B cell (primary cell): ENCODE measurements around the gene CFAP74. TPM values are rescaled to one million over a fixed set of nuclear protein-coding genes. Genes with fewer than 3 reads are reported as not detected.

Experiments
- ATAC-seq: fragments of 200-7000 bp; cut with Tn5 transposase; one replicate; pipeline ENCODE4 v1.10.0; 2021; ENCODE audit warnings: low read depth, mild to moderate bottlenecking, moderate number of reproducible peaks, moderate library complexity
- CTCF ChIA-PET: fragments of 350-600 bp; sonication (Branson Sonifier 250); formaldehyde crosslinking; loops from one replicate; lab custom pipeline; 2021; ENCODE audit warnings: antibody characterized with exemption, inconsistent platforms; lab: Charles Lee
- POLR2A ChIA-PET: fragments of 350-600 bp; sonication (Branson Sonifier 250); formaldehyde crosslinking; loops from one replicate; lab custom pipeline; 2021; ENCODE audit warnings: antibody characterized with exemption; lab: Charles Lee
- DNase-seq: peaks from one replicate; pipeline ENCODE4 v3.0.0; 2013
- H2AFZ ChIP-seq: 2 replicates; pipeline ENCODE4 v1.6.1; 2012; ENCODE audit warnings: mild to moderate bottlenecking, low read depth, low read length; ENCODE audit not compliant: insufficient read depth, poor library complexity, severe bottlenecking
- H3K27ac ChIP-seq, 2 donors: 1 replicate in 1 of 2; 2 replicates in 1 of 2; pipeline ENCODE4 v1.5.1; 2012 to 2013; ENCODE audit warnings: low read length in 2 of 2, mild to moderate bottlenecking in 2 of 2, moderate library complexity in 1 of 2
- H3K27me3 ChIP-seq, 4 experiments: fragments of 200-600 bp in 1 of 4; sonication (generic) in 1 of 4; replicated peaks in 1 of 4; 1 replicate in 2 of 4; 2 replicates in 2 of 4; pipeline versions ENCODE4 v1.6.1 to v1.7.0; 2013 to 2016; ENCODE audit warnings: low read length in 3 of 4, mild to moderate bottlenecking in 2 of 4, mixed read lengths in 1 of 4, moderate library complexity in 1 of 4; ENCODE audit not compliant: insufficient read depth in 4 of 4, control insufficient read depth in 3 of 4; ENCODE audit errors: control extremely low read depth in 1 of 4
- H3K36me3 ChIP-seq, 2 experiments: replicated peaks in 1 of 2; 1 replicate in 1 of 2; 2 replicates in 1 of 2; pipeline versions ENCODE4 v1.6.1 to v1.7.1; 2013; ENCODE audit warnings: low read length in 1 of 2; ENCODE audit not compliant: insufficient read depth in 2 of 2, control insufficient read depth in 1 of 2; ENCODE audit errors: control extremely low read depth in 1 of 2, extremely low read depth in 1 of 2
- H3K4me1 ChIP-seq, 2 donors: fragments of 200-600 bp in 1 of 2; sonication (generic) in 1 of 2; 1 replicate in 1 of 2; 2 replicates in 1 of 2; pipeline versions ENCODE4 v1.5.1 to v1.6.1; 2013 to 2017; ENCODE audit warnings: low read length in 2 of 2; ENCODE audit not compliant: control insufficient read depth in 2 of 2, insufficient read depth in 2 of 2
- H3K4me2 ChIP-seq: replicated peaks from 2 replicates; pipeline ENCODE3; 2012; ENCODE audit warnings: mild to moderate bottlenecking, low read depth, low read length; ENCODE audit not compliant: poor library complexity, severe bottlenecking
- H3K4me3 ChIP-seq, 5 experiments: fragments of 200-600 bp in 1 of 5; sonication (generic) in 1 of 5; 1 replicate in 3 of 5; 2 replicates in 2 of 5; pipeline versions ENCODE4 v1.5.1 to v1.7.0; 2011 to 2016; ENCODE audit warnings: low read length in 4 of 5, mild to moderate bottlenecking in 4 of 5, low read depth in 2 of 5, control low read depth in 1 of 5, moderate library complexity in 1 of 5; ENCODE audit not compliant: insufficient read depth in 1 of 5; ENCODE audit errors: control extremely low read depth in 1 of 5, extremely low read depth in 1 of 5
- H3K79me2 ChIP-seq: fragments of 200-600 bp; sonication (generic); one replicate; pipeline ENCODE4 v1.6.0; 2016; ENCODE audit warnings: low read length; ENCODE audit not compliant: control insufficient read depth, insufficient read depth
- H3K9ac ChIP-seq: fragments of 200-600 bp; sonication (generic); 2 replicates; pipeline ENCODE4 v1.6.1; 2017; ENCODE audit warnings: mild to moderate bottlenecking, low read length, moderate library complexity
- H3K9me3 ChIP-seq, 3 donors: one replicate each; pipeline versions ENCODE4 v1.6.1 to v1.7.1; 2013; ENCODE audit warnings: low read length in 2 of 3; ENCODE audit not compliant: control insufficient read depth in 2 of 3, insufficient read depth in 1 of 3; ENCODE audit errors: control extremely low read depth in 1 of 3
- H4K20me1 ChIP-seq: 2 replicates; pipeline ENCODE4 v1.6.0; 2012; ENCODE audit warnings: mild to moderate bottlenecking, low read length; ENCODE audit not compliant: insufficient read depth, control insufficient read depth, poor library complexity, severe bottlenecking
- H3K27ac Mint-ChIP-seq: one replicate; pipeline ENCODE4 v1.8.0; 2021; ENCODE audit warnings: mixed read lengths
- H3K27me3 Mint-ChIP-seq: one replicate; pipeline ENCODE4 v1.8.0; 2021; ENCODE audit warnings: mixed read lengths
- H3K4me1 Mint-ChIP-seq: one replicate; pipeline ENCODE4 v1.8.0; 2021; ENCODE audit warnings: mixed read lengths
- H3K4me3 Mint-ChIP-seq: one replicate; pipeline ENCODE4 v1.8.0; 2021; ENCODE audit warnings: mixed read lengths
- H3K9me3 Mint-ChIP-seq: one replicate; pipeline ENCODE4 v1.8.0; 2022; ENCODE audit warnings: mixed read lengths; ENCODE audit not compliant: insufficient read depth
- CTCF ChIP-seq: fragments of 200-600 bp; IDR thresholded peaks from one replicate; pipeline ENCODE4 v1.8.0; 2022; ENCODE audit warnings: antibody characterized with exemption, mild to moderate bottlenecking
- EZH2 ChIP-seq: IDR thresholded peaks from 2 replicates; pipeline ENCODE4 v1.6.1; 2012; ENCODE audit warnings: borderline replicate concordance, low read depth, mild to moderate bottlenecking, moderate library complexity, low read length; ENCODE audit not compliant: insufficient read depth, poor library complexity, severe bottlenecking
- WGBS: methylation state at CpG from one replicate; pipeline ENCODE4 v1.1.5; 2013; ENCODE audit warnings: missing lambda C conversion rate; ENCODE audit not compliant: insufficient coverage; 5-methylcytosine and 5-hydroxymethylcytosine counted together
- intact Hi-C: fragments of 100-400 bp; cut with micrococcal nuclease; formaldehyde crosslinking; loops from one replicate; pipeline ENCODE4 v1.10.0; 2022
- polyA plus RNA-seq: library from polyadenylated mRNA; depleted of rRNA; stranded (reverse); fragments of >200 nt; gene quantifications from 2 replicates; pipeline ENCODE4 v1.2.3, GENCODE V29; 2012
- total RNA-seq, 2 donors: library from RNA; stranded (reverse); fragments of 120-200 nt in 1 of 2; gene quantifications; 1 replicate in 1 of 2; 2 replicates in 1 of 2; pipeline versions ENCODE4 v1.2.3 to v1.2.4, GENCODE V29; 2013 to 2022

The CFAP74 gene
- total and polyA plus RNA-seq, 2 donors (not counting 1 experiment from before 2014, with no cell fraction given) = not detected

- peaks cover 17 to 27% of the 10 kb centered on the region in 2 donors for H3K4me1 ChIP-seq
- Mint-ChIP-seq H3K9me3 (no peaks in the 10 kb centered on the region), H3K4me1 (peaks cover 17% of the 10 kb centered on the region), H3K27ac (no peak overlapping the region), H3K27me3 (peaks cover 4% of the 10 kb centered on the region), H3K4me3 (peak overlapping the region; percentile 53)
- no peak overlapping the region for H3K27ac ChIP-seq
- no peak overlapping the region for H3K9ac ChIP-seq
- CTCF ChIA-PET = no interaction called here
- no peak overlapping the region for H3K4me3 ChIP-seq
- peaks cover 0 to 2% (median 0%) of the 10 kb centered on the region in 4 experiments for H3K27me3 ChIP-seq
- peaks cover 19% of the 10 kb centered on the region for H3K79me2 ChIP-seq
- no peaks in the 10 kb centered on the region for H3K36me3 ChIP-seq
- H3K9me3 ChIP-seq = peaks cover 0 to 10% (median 0%) of the 10 kb centered on the region in 3 donors
- WGBS = 94% methylated on average over 11 of the region's 13 CpGs
- no peaks in the 10 kb centered on the region for H4K20me1 ChIP-seq
- TF ChIP-seq CTCF (no peak), EZH2 (no peak)
- H3K4me2 ChIP-seq = no peak overlapping the region
- ATAC-seq (no peak), DNase-seq (peak; percentile 26)
- POLR2A ChIA-PET = interaction anchor here (0.6 kb wide), 2 partner anchors 12 to 541 kb away, joined by 4 to 7 read pairs; no protein-coding TSS in a partner anchor
- intact Hi-C loops = no loop called here
- no peak overlapping the region for H2AFZ ChIP-seq
These were observed 92.1 kb downstream of the CFAP74 start for GRCh38 chr1:1911350-1912041.

GRCh38 chr1:1910651-1911331 lies 92.8 kb downstream of the CFAP74 start:
- no peak overlapping the region for H2AFZ ChIP-seq
- peaks cover 0 to 8% (median 0%) of the 10 kb centered on the region in 3 donors for H3K9me3 ChIP-seq
- H3K9ac ChIP-seq = no peak overlapping the region
- no peak overlapping the region for H3K27ac Mint-ChIP-seq
- DNase-seq (peak; percentile 33), ATAC-seq (no peak)
- peaks cover 23 to 34% of the 10 kb centered on the region in 2 donors for H3K4me1 ChIP-seq
- peaks cover 4% of the 10 kb centered on the region for H3K27me3 Mint-ChIP-seq
- TF ChIP-seq EZH2 (no peak), CTCF (no peak)
- H3K79me2 ChIP-seq = peaks cover 26% of the 10 kb centered on the region
- no peak overlapping the region for H3K4me3 ChIP-seq
- no peaks in the 10 kb centered on the region for H4K20me1 ChIP-seq
- intact Hi-C loops = no loop called here
- WGBS = 97% methylated on average over 22 of the region's 22 CpGs
- ChIA-PET POLR2A (no interaction called here), CTCF (interaction anchor here (0.5 to 1.6 kb wide), 2 partner anchors 8 to 512 kb away, joined by 3 to 6 read pairs; partner anchors contain the start of genes CCNL2 and TMEM52)
- peak overlapping the region; percentile 84 for H3K4me3 Mint-ChIP-seq
- H3K9me3 Mint-ChIP-seq = no peaks in the 10 kb centered on the region
- H3K36me3 ChIP-seq = no peaks in the 10 kb centered on the region
- H3K27ac ChIP-seq = no peak overlapping the region
- no peaks in the 10 kb centered on the region for H3K27me3 ChIP-seq
- no peak overlapping the region for H3K4me2 ChIP-seq
- H3K4me1 Mint-ChIP-seq = peaks cover 23% of the 10 kb centered on the region
